ENCODE measurements around the gene TTC34. TPM values are rescaled to one million over a fixed set of nuclear protein-coding genes. Genes with fewer than 3 reads are reported as not detected.

Gene TTC34
- total and polyA plus RNA-seq, 2 of the 4 experiments (the other 2 are of a cell fraction): under 0.01 to 0.09 TPM

GRCh38 chr1:2786329-2787162, 14.9 kb downstream of the TTC34 start:
- Histone ChIP-seq H4K91ac (ENCODE audit: insufficient read depth, low read depth, low read length) (no peak overlapping the region), H3K9me3 (ENCODE audit: control insufficient read depth, insufficient read depth, low read length) (peaks cover 59% of the 10 kb centered on the region), H3K36me3 (ENCODE audit: control insufficient read depth, insufficient read depth, low read length) (no peaks in the 10 kb centered on the region), H3K4ac (ENCODE audit: low read depth, low read length) (no peak overlapping the region), H2BK15ac (ENCODE audit: low read depth, low read length) (no peak overlapping the region), H3K4me1 (ENCODE audit: control insufficient read depth, insufficient read depth, low read length) (no peaks in the 10 kb centered on the region), H3K4me2 (ENCODE audit: low read depth, low read length) (no peak overlapping the region), H2BK120ac (ENCODE audit: low read depth, low read length) (no peak overlapping the region), H2BK5ac (ENCODE audit: low read depth, low read length, poor library complexity, severe bottlenecking) (no peak overlapping the region), H2AFZ (replicated peaks; ENCODE audit: low read length, poor library complexity) (no peak overlapping the region), H3K23ac (ENCODE audit: low read depth, low read length) (no peak overlapping the region), H4K5ac (ENCODE audit: low read depth, low read length) (no peak overlapping the region), H3K27me3 (ENCODE audit: control insufficient read depth, insufficient read depth, low read length) (no peaks in the 10 kb centered on the region), H3K9me1 (ENCODE audit: insufficient read depth, low read length) (no peaks in the 10 kb centered on the region), H3K27ac (ENCODE audit: insufficient read depth, low read length) (no peak overlapping the region), H3K14ac (replicated peaks; ENCODE audit: low read depth, low read length) (no peak overlapping the region), H2AK5ac (ENCODE audit: low read depth, low read length) (no peak overlapping the region), H2BK20ac (ENCODE audit: low read depth, low read length) (no peak overlapping the region), H3K56ac (ENCODE audit: extremely low read depth, insufficient read depth, low read length) (no peak overlapping the region), H3K18ac (ENCODE audit: low read depth, low read length) (no peak overlapping the region), H4K20me1 (ENCODE audit: insufficient read depth, low read length) (no peaks in the 10 kb centered on the region), H2AK9ac (replicated peaks; ENCODE audit: low read depth, low read length, poor library complexity) (no peak overlapping the region), H3K79me1 (ENCODE audit: low read depth in 1 of 2, low read length in 2 of 2) (no peaks in the 10 kb centered on the region), H4K8ac (ENCODE audit: low read depth in 2 of 2, low read length in 2 of 2) (no peak overlapping the region), H3K4me3 (ENCODE audit: insufficient read depth, low read depth, low read length) (no peak overlapping the region), H3K9ac (ENCODE audit: low read depth, low read length) (no peak overlapping the region)
- 4% methylated on average over 9 of the region's 27 CpGs; no CpG with 5 or more reads in 1 of the 2 experiments for WGBS, 2 experiments (ENCODE audit: extremely low coverage in 2 of 2, insufficient read length in 1 of 2)
- POLR2A ChIA-PET (ENCODE audit: unreplicated experiment): no interaction called here
- ATAC-seq (ENCODE audit: low read depth) (no peak), DNase-seq (no peak)
- in situ Hi-C loops (cut with MboI; ENCODE audit: low sequenced_read_pairs): no loop called here
- intact Hi-C loops (cut with micrococcal nuclease): no loop called here
- no TSS peak for BruUV-seq (replicated peaks)
- dilution Hi-C loops (cut with HindIII; ENCODE audit: low sequenced_read_pairs, unreplicated experiment): no loop called here
- TF ChIP-seq RCOR1 (IDR thresholded peaks at IDR 0.05; ENCODE audit: insufficient replicate concordance, low read length): no peak
- TF ChIP-seq SMC3 (IDR thresholded peaks at IDR 0.05; ENCODE audit: low read depth, low read length): no peak
- TF ChIP-seq MAZ (IDR thresholded peaks at IDR 0.05; ENCODE audit: borderline replicate concordance, low read depth, low read length): no peak
- no peak for TF ChIP-seq BHLHE40 (IDR thresholded peaks at IDR 0.05; ENCODE audit: low read depth, low read length)
- TF ChIP-seq CEBPB (IDR thresholded peaks at IDR 0.05; ENCODE audit: low read depth, low read length): no peak
- TF ChIP-seq FOS (IDR thresholded peaks at IDR 0.05; ENCODE audit: low read depth, low read length): no peak
- no peak for TF ChIP-seq NFE2L2 (IDR thresholded peaks at IDR 0.05; ENCODE audit: low read depth, low read length)
- TF ChIP-seq, protein P1, sequence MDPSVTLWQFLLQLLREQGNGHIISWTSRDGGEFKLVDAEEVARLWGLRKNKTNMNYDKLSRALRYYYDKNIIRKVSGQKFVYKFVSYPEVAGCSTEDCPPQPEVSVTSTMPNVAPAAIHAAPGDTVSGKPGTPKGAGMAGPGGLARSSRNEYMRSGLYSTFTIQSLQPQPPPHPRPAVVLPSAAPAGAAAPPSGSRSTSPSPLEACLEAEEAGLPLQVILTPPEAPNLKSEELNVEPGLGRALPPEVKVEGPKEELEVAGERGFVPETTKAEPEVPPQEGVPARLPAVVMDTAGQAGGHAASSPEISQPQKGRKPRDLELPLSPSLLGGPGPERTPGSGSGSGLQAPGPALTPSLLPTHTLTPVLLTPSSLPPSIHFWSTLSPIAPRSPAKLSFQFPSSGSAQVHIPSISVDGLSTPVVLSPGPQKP (IDR thresholded peaks at IDR 0.05; ENCODE audit: borderline replicate concordance, low read depth, low read length): no peak
- TF ChIP-seq MXI1 (IDR thresholded peaks at IDR 0.05; ENCODE audit: borderline replicate concordance, low read depth, low read length): no peak
- no peak for TF ChIP-seq RAD21 (IDR thresholded peaks at IDR 0.05; ENCODE audit: low read length)
- no peak for TF ChIP-seq USF2 (IDR thresholded peaks at IDR 0.05; ENCODE audit: low read depth, low read length)
- no peak for TF ChIP-seq MAFK (IDR thresholded peaks at IDR 0.05; ENCODE audit: low read depth, low read length)
- TF ChIP-seq RFX5 (IDR thresholded peaks at IDR 0.05; ENCODE audit: low read depth, low read length): no peak
- TF ChIP-seq POLR2A (IDR thresholded peaks at IDR 0.05; ENCODE audit: low read depth, low read length): no peak
- no peak for TF ChIP-seq CHD1 (IDR thresholded peaks at IDR 0.05; ENCODE audit: low read depth, low read length)
- TF ChIP-seq CTCF (conservative IDR thresholded peaks at IDR 0.05; ENCODE audit: low read depth, low read length): no peak
- CTCF ChIA-PET: no interaction called here
